NCI-H526 treated with DMSO at 0.1 percent for 48 hours (cell line): ENCODE results near the gene SYNGR1.
"Not testable (repeated sequence)": the region's sequence is repeated elsewhere in the genome, so short reads cannot be mapped to it uniquely, and the experiment has no call there.

Experiments
- DNase-seq: peaks from one replicate; lab custom pipeline; 2025; lab: John Stamatoyannopoulos, UW

Gene SYNGR1

DNA sequence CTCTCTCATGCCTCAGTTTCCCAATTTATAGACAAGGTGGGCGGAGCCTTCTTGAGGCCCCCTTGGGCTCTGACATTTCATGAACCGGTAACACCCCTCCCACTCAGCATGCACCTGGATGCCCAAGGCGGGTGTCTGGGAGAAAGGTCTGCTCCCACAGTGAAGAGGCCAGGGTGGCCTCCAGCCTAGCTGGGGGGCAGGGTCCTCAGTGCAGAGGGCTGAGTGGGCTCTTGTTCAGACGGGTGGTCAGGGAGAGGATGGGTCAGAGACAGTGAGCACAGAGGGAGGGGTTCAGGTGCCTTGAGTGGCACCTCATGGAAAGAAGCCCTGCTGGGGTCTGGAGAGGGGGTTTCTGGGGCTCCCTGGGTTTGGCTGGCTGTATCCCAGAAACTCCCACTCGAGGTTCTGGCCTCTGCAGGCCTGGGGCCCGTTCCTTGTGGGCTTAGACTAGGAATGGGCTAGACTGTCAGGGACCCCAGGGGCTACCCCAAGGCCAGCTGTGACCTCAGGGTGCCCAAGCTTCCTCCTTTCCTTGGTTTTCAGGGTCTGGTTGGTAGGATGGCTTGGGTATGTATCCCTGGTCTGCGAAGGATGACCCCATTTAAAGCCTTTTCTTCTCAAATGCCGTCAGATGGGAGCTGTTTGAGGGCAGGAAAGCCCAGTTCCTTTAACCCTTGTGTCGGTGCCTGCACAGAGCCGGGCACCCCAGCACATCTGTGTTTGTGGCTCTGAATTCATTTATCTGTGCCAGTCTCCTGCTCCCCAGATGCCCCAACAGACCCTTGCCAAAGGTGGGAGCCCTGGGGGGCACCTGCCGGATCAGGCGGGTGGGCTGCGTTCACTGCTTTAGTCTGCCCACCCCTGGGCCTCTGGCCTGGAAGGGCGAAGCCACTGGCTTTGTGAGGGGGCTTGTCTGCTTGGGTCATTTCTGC is 1.2 kb downstream of the SYNGR1 start:
- DNase-seq: no peak

- DNase-seq: no peak
Measured at GRCh38 chr22:39351689-39352214, 2.0 kb downstream of the SYNGR1 start.

- DNase-seq: no peak
Measured at GRCh38 chr22:39352306-39352891, 2.6 kb downstream of the SYNGR1 start.

DNA sequence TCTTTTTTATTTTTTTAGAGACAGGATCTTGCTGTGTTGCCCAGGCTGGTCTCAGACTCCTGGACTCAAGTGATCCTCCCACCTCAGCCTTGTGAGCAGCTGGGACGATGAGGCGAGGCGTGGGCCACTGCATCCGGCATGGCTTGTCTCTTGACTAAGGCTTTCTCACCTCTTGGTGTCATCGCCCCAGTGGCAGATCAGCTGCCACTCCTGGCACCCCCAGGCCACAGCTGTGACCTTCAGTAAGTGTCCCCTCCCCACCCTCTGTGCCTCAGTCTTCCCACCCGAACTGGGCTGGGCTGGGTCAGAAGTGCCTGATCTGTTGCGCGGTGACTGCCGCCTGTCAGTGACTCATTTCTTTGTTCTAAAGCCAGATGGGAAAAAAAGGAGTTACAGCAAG is 3.6 kb downstream of the SYNGR1 start:
- no peak for DNase-seq

GRCh38 chr22:39355080-39355479 is 5.3 kb downstream of the SYNGR1 start:
- no peak for DNase-seq

DNA sequence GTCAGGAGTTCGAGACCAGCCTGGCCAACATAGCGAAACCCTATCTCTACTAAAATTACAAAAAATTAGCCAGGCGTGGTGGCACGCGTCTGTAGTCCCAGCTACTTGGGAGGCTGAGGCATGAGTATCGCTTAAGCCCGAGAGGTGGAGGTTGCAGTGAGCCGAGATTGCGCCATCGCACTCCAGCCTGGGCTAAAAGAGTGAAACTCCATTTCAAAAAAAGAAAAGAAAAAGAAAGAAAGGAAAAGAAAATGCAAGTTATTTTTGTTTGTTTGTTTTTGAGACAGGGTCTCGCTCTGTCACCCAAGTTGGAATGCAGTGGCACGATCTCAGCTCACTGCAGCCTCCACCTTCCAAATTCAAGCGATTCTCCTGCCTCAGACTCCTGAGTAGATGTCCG is 6.0 kb downstream of the SYNGR1 start:
- DNase-seq: not testable (repeated sequence)

- no peak for DNase-seq
Measured at GRCh38 chr22:39356464-39356863, 6.7 kb downstream of the SYNGR1 start.

- DNase-seq: not testable (repeated sequence)
Measured at GRCh38 chr22:39357110-39358108, 7.6 kb downstream of the SYNGR1 start.

- DNase-seq: not testable (repeated sequence)
Measured at GRCh38 chr22:39358197-39358596, 8.4 kb downstream of the SYNGR1 start.

GRCh38 chr22:39359659-39360195 is 9.9 kb downstream of the SYNGR1 start:
- no peak for DNase-seq

DNA sequence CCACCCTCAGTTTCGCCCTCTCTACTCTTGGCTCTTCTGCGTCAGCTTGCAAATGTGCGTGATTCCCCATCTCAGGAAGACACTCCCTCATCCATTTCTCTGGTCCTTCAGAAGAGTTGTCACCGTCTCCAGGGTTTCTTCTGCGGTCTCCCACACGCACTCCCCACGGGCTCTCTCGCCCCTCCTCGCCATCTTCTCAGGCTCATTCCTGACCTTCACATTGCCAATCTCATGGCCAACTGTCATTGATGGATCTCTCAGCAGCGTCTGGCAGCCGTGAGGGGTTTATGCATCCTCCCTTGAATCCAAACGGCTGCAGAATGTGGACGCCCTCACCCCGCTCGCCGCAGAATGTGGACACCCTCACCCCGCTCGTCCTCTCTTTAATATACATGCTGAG is 10.5 kb downstream of the SYNGR1 start:
- no peak for DNase-seq

- no peak for DNase-seq
Measured at GRCh38 chr22:39360674-39361413, 11.1 kb downstream of the SYNGR1 start.

DNA sequence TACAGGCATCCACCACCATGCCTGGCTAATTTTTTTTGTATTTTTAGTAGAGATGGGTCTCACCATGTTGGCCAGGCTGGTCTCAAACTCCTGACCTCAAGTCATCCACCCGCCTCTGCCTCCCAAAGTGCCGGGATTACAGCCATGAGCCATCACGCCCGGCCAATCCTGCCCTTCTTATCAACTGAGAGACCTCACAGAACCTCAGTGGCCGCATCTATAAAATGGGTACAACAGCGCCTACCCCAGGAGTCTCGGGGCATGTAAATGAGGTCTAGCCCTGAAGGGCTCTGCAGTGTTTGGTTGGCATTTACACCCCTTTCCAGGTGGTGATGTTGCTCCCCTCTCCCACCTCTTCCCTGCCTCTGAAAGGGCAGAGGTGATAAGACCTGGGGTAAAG is 11.7 kb downstream of the SYNGR1 start:
- no peak for DNase-seq

GRCh38 chr22:39362271-39362670 is 12.5 kb downstream of the SYNGR1 start:
- no peak for DNase-seq

DNA sequence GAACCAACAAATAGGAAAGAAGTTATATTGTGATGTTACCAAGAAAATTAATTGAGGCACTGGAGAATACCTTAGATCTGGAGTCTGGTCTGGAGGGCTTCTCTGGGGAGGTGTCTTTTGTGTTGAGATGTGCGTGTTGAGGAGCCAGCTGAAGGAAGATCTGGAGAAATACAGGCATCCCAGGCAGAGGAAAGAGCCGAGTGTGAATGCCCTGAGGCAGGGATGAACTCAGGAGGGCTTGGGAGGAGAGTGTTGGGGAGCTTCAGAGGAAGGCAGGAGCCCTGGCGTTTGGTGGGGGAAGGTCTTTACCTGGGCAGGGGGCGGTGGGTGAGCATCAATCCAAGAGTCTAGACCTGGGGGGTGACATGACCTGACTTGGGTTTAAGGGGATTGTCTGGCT is 13.1 kb downstream of the SYNGR1 start:
- DNase-seq: no peak

DNA sequence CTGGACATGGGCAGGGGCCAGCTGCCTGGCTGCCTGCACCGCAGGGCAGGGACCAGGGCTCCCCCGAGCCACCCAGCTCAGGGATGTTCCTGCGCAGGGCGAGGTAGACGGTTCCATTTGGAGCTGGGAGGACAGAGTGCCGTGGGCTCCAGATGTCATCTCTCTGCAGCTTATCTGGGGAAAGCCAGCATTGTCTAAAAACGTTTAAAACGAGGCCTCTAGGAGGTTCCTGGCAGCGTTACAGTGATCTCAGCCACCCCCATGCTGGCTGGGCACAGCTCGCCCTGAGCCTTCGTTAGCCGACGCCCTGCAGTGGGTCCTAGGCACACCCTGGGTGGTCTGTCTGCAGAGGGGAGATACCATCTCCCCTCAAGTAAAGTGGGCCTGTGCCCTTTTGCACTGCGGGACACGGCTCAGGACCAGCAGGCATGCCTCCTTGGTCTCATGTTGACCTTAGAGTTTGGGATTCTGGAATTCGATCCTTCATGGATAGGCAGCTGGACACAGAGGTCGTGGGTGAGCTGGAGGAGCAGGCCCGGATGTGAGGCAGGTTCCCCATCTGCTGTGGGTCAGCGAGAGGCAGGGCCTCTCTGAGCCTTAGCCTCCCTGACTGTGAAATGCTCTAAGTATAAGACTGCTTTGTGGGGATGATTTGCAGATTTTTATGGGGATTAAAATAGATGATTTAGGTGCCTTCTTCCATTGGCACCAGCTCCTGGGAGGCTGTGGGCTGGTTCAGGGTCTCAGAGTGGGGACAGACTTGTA is 14.1 kb downstream of the SYNGR1 start:
- DNase-seq: no peak

DNA sequence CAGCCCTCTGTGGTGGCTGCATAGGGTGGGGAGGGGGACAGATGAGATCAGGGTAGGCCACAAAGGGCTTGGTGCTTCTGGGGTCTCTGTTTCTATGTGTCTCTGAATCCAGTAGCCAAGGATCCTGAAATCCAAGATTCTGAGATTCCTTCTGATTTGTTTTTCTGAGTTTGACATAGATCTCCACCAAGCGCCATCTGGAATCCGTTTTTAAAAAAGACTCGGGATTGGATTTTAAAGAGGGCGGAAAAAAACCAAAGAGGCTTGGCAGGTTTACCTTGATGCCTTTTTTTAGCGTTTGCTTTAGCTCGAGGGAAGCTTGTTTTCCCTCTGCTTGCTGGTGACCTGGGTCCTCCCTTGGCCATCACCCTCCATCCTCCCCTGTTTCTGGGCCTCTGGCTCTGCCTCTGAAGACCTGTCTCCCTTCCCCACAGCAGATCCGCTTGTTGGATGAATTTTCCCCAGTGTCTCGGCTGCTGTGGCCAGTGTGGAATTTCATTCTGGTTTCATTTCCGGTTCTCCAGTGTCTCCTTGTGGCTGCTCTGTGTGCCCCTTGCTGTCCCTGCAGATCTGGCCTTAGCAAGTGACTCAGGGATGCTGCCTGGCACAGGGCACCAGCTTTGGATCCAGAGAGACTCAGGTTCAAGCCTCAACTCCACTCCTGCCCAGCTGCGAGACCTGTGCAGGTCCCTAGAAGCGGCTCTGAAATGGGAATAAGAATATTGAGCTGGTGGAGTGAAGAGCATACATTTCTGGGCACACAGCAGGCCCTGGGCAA is 15.1 kb downstream of the SYNGR1 start:
- no peak for DNase-seq

GRCh38 chr22:39365492-39365780 is 15.6 kb downstream of the SYNGR1 start:
- no peak for DNase-seq

- no peak for DNase-seq
Measured at GRCh38 chr22:39367035-39367434, 17.2 kb downstream of the SYNGR1 start.

DNA sequence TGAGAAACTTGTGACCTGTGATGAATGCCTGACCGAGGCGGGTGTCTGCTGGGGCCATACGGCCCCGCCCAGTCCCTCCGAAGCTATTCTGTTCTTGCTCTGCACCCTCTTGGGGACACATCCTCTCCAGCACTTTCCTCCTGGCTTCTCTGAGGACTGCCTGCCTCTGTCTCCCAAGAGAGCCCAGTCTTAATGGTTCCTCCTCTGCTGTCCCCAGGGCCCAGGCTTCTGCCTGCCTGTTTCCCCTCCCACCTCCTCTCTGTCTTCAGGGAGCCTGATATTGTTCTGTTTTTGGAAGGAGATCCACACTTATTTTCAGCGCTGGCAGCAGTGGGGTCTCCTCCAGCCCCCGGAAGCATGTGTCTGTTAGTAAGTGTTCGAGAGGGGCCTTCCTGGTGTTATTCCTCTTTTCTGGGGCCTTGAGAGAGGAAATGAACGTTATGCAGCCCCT is 18.7 kb downstream of the SYNGR1 start:
- no peak for DNase-seq
